GM10266 (cell line): ENCODE measurements around the gene ADCY3.

Experiments
- DNase-seq: peaks from one replicate; pipeline ENCODE4 v3.0.0; 2012; ENCODE audit errors: extremely low spot score
- CTCF ChIP-seq: IDR thresholded peaks from 2 replicates; pipeline ENCODE4 v1.5.1; 2012; ENCODE audit warnings: mild to moderate bottlenecking, low read depth; ENCODE audit not compliant: control insufficient read depth, insufficient read depth; ENCODE audit errors: missing control alignments

Gene ADCY3

GRCh38 chr2:24855022-24855622 is 64.9 kb downstream of the ADCY3 start:
- no peak for TF ChIP-seq CTCF
- no peak for DNase-seq

GRCh38 chr2:24853996-24854395 is 66.0 kb downstream of the ADCY3 start:
- no peak for DNase-seq

GRCh38 chr2:24853046-24853445 is 67.0 kb downstream of the ADCY3 start:
- DNase-seq: no peak
- TF ChIP-seq CTCF: no peak

More at GRCh38 chr2:24853996-24854395, 66.0 kb downstream of the ADCY3 start:
- TF ChIP-seq CTCF: no peak

GRCh38 chr2:24852431-24853020 is 67.5 kb downstream of the ADCY3 start:
- DNase-seq: no peak
- TF ChIP-seq CTCF: no peak

- no peak for DNase-seq
- no peak for TF ChIP-seq CTCF
Measured at GRCh38 chr2:24852026-24852425, 68.0 kb downstream of the ADCY3 start.

- no peak for DNase-seq
- no peak for TF ChIP-seq CTCF
Measured at GRCh38 chr2:24850944-24851343, 69.1 kb downstream of the ADCY3 start.

GRCh38 chr2:24845691-24846090 is 74.3 kb downstream of the ADCY3 start:
- TF ChIP-seq CTCF: no peak
- DNase-seq: no peak
